HepG2 (cell line): Measurements from ENCODE around the gene ZBTB7C. TPM values are rescaled to one million over a fixed set of nuclear protein-coding genes. Genes with fewer than 3 reads are reported as not detected.

ENCODE experiments used
- ATAC-seq: fragments of 200-7000 bp; cut with Tn5 transposase; 3 replicates; pipeline ENCODE4 v1.9.1; 2020; ENCODE audit warnings: mild to moderate bottlenecking, moderate library complexity
- BruUV-seq: library from RNA; stranded (reverse); fragments of 400-500 nt; replicated peaks from 2 replicates; lab custom pipeline; 2021; lab: Mats Ljungman, UMichigan
- CTCF ChIA-PET: fragments of 300-600 bp; formaldehyde crosslinking; extraction: SDS; loops from one replicate; lab custom pipeline; 2021; ENCODE audit warnings: low total read pairs, inconsistent platforms, low intra/inter-chr PET ratio; lab: Yijun Ruan, JAX
- POLR2A ChIA-PET: fragments of 350-600 bp; sonication (Branson Sonifier 250); formaldehyde crosslinking; loops from one replicate; lab custom pipeline; 2020; ENCODE audit warnings: antibody characterized with exemption, inconsistent platforms; lab: Yijun Ruan, JAX
- DNase-seq: peaks from one replicate; pipeline ENCODE4 v3.0.0-alpha.2; 2015; ENCODE audit warnings: low spot score
- FAIRE-seq: peaks from 3 replicates; lab custom pipeline; 2011; peaks lifted over from hg19 to GRCh38; lab: Jason Lieb, UNC
- H2AFZ ChIP-seq: one replicate; pipeline ENCODE4 v1.6.1; 2011; ENCODE audit warnings: low read length, inconsistent platforms
- H3K27ac ChIP-seq: fragments of 300-600 bp; 3 replicates; pipeline ENCODE4 v1.8.0; 2011; ENCODE audit warnings: mixed run types, mild to moderate bottlenecking, mixed read lengths, low read length, inconsistent platforms; ENCODE audit not compliant: insufficient read depth; ENCODE audit errors: extremely low read length
- H3K27me3 ChIP-seq, 2 experiments: fragments of 200-600 bp in 1 of 2; 2 replicates in 1 of 2; 3 replicates in 1 of 2; pipeline versions ENCODE4 v1.6.0 to v1.8.0; 2011; ENCODE audit warnings: low read length in 2 of 2, mild to moderate bottlenecking in 2 of 2, moderate library complexity in 2 of 2, inconsistent platforms in 1 of 2; ENCODE audit not compliant: insufficient read depth in 2 of 2, control insufficient read depth in 1 of 2
- H3K36me3 ChIP-seq, 2 experiments: fragments of 200-600 bp in 1 of 2; replicated peaks in 1 of 2; 2 replicates in 1 of 2; 3 replicates in 1 of 2; pipeline versions ENCODE4 v1.5.1 to v1.8.0; 2011; ENCODE audit warnings: low read length in 2 of 2, inconsistent platforms in 1 of 2; ENCODE audit not compliant: insufficient read depth in 2 of 2, control insufficient read depth in 1 of 2
- H3K4me1 ChIP-seq: 2 replicates; pipeline ENCODE4 v1.5.1; 2012; ENCODE audit warnings: low read length, inconsistent platforms; ENCODE audit not compliant: insufficient read depth
- H3K4me2 ChIP-seq: 2 replicates; pipeline ENCODE4 v1.6.0; 2011; ENCODE audit warnings: low read depth, low read length, inconsistent platforms
- H3K4me3 ChIP-seq, 3 experiments: fragments of 200-600 bp in 1 of 3; sonication (generic), shearing (Covaris generic) in 1 of 3; replicated peaks in 1 of 3; 2 replicates each; pipeline ENCODE4 v1.5.1; 2011 to 2016; ENCODE audit warnings: low read length in 3 of 3, inconsistent platforms in 2 of 3, low read depth in 2 of 3, mild to moderate bottlenecking in 2 of 3, control low read depth in 1 of 3, mixed read lengths in 1 of 3; ENCODE audit not compliant: insufficient read depth in 1 of 3
- H3K79me2 ChIP-seq: one replicate; pipeline ENCODE4 v1.6.1; 2011; ENCODE audit warnings: low read length, inconsistent platforms; ENCODE audit not compliant: insufficient read depth
- H3K9ac ChIP-seq: 2 replicates; pipeline ENCODE4 v1.6.0; 2011; ENCODE audit warnings: mild to moderate bottlenecking, low read depth, low read length, inconsistent platforms; ENCODE audit not compliant: insufficient read depth
- H3K9me3 ChIP-seq: 2 replicates; pipeline ENCODE4 v1.5.1; 2012; ENCODE audit warnings: mild to moderate bottlenecking, low read length
- H4K20me1 ChIP-seq: 2 replicates; pipeline ENCODE4 v1.6.0; 2011; ENCODE audit warnings: inconsistent platforms, mild to moderate bottlenecking, low read length, moderate library complexity; ENCODE audit not compliant: insufficient read depth
- BCL6 ChIP-seq: IDR thresholded peaks from 2 replicates; pipeline ENCODE4 v1.6.1; 2016; ENCODE audit warnings: missing genetic modification reagents, missing compliant biosample characterization
- BRD4 ChIP-seq: sonication (generic); formaldehyde crosslinking; IDR thresholded peaks from 2 replicates; pipeline ENCODE4 v1.4.0; 2020; ENCODE audit warnings: missing genetic modification reagents
- CENPBD1 ChIP-seq: sonication (generic); formaldehyde crosslinking; IDR thresholded peaks from 2 replicates; pipeline ENCODE4 v1.8.0; 2022; ENCODE audit warnings: missing genetic modification reagents, low read depth, mild to moderate bottlenecking, borderline replicate concordance
- FOXK2 ChIP-seq: fragments of 450-650 bp; IDR thresholded peaks from 2 replicates; pipeline ENCODE4 v1.6.1; 2016
- HIC2 ChIP-seq: sonication (generic); formaldehyde crosslinking; IDR thresholded peaks from 2 replicates; pipeline ENCODE4 v1.9.0; 2022; ENCODE audit warnings: low read depth, missing genetic modification reagents
- KDM1A ChIP-seq: IDR thresholded peaks from 2 replicates; pipeline ENCODE4 v1.6.1; 2016; ENCODE audit warnings: missing compliant biosample characterization
- MEF2D ChIP-seq: sonication (generic); formaldehyde crosslinking; IDR thresholded peaks from 2 replicates; pipeline ENCODE4 v1.5.1; 2020; ENCODE audit warnings: mild to moderate bottlenecking, missing genetic modification reagents
- MXD4 ChIP-seq: IDR thresholded peaks from 2 replicates; pipeline ENCODE4 v1.6.1; 2016; ENCODE audit warnings: mild to moderate bottlenecking, missing biosample characterization, missing genetic modification reagents
- RFX1 ChIP-seq: fragments of 450-650 bp; IDR thresholded peaks from 2 replicates; pipeline ENCODE4 v1.6.1; 2017
- ZFP62 ChIP-seq: sonication (generic); formaldehyde crosslinking; IDR thresholded peaks from 2 replicates; pipeline ENCODE4 v1.4.0; 2020; ENCODE audit warnings: missing genetic modification reagents
- ZNF143 ChIP-seq: sonication (generic); formaldehyde crosslinking; IDR thresholded peaks from 2 replicates; pipeline ENCODE4 v1.4.0; 2020; ENCODE audit warnings: missing genetic modification reagents
- ZNF17 ChIP-seq: sonication (generic); formaldehyde crosslinking; IDR thresholded peaks from 2 replicates; pipeline ENCODE4 v1.5.0; 2020; ENCODE audit warnings: mild to moderate bottlenecking, missing genetic modification reagents
- ZNF382 ChIP-seq: sonication (generic); formaldehyde crosslinking; IDR thresholded peaks from 2 replicates; pipeline ENCODE4 v1.5.0; 2020; ENCODE audit warnings: missing genetic modification reagents, mild to moderate bottlenecking, borderline replicate concordance
- ZNF567 ChIP-seq: sonication (generic); formaldehyde crosslinking; IDR thresholded peaks from 2 replicates; pipeline ENCODE4 v1.8.1; 2023; ENCODE audit warnings: mild to moderate bottlenecking, missing genetic modification reagents, borderline replicate concordance
- ZNF570 ChIP-seq: sonication (generic); formaldehyde crosslinking; IDR thresholded peaks from 2 replicates; pipeline ENCODE4 v1.4.0; 2020; ENCODE audit warnings: mild to moderate bottlenecking, missing genetic modification reagents, borderline replicate concordance
- ZNF577 ChIP-seq: sonication (generic); formaldehyde crosslinking; IDR thresholded peaks from 2 replicates; pipeline ENCODE4 v1.4.0; 2020; ENCODE audit warnings: mild to moderate bottlenecking, low read depth, missing genetic modification reagents, borderline replicate concordance
- WGBS: methylation state at CpG from one replicate; pipeline ENCODE4 v1.1.6; 2017; ENCODE audit warnings: low lambda C conversion rate; 5-methylcytosine and 5-hydroxymethylcytosine counted together
- in situ Hi-C: cut with HindIII; loops from 2 replicates; pipeline ENCODE4 v1.10.0; 2017; ENCODE audit warnings: low pct_unique_long_range_greater_than_20kb; ENCODE audit not compliant: extremely low pct_ligation_motif_present
- intact Hi-C: fragments of 100-400 bp; cut with micrococcal nuclease; formaldehyde crosslinking; loops from one replicate; pipeline ENCODE4 v1.10.0; 2022; ENCODE audit not compliant: unreplicated experiment
- polyA plus RNA-seq, 8 experiments: library from polyadenylated mRNA; depleted of rRNA in 3 of 8; stranded (reverse) in 7 of 8; unstranded in 1 of 8; fragments of >200 nt; fragmentation: Illumina TruSeq in 4 of 8; extraction: Trizol in 4 of 8; gene quantifications; 2 replicates each; pipeline versions ENCODE4 v1.2.1 to v1.2.3, GENCODE V29; 2011 to 2016; ENCODE audit warnings: low read depth in 4 of 8, missing spikeins in 1 of 8, mixed read lengths in 1 of 8; ENCODE audit not compliant: insufficient read depth in 1 of 8
- total RNA-seq, 5 experiments: library from RNA; depleted of rRNA; stranded (reverse); fragments of >200 nt; fragmentation: Illumina TruSeq; extraction: Trizol; gene quantifications; 2 replicates each; pipeline ENCODE4 v1.2.3, GENCODE V29; 2016; ENCODE audit warnings: low read depth in 1 of 5
- TF ChIP-seq, protein P1 (sequence below): sonication (generic); formaldehyde crosslinking; IDR thresholded peaks from 2 replicates; pipeline ENCODE4 v1.4.0; 2020; ENCODE audit warnings: mild to moderate bottlenecking, missing genetic modification reagents

The ZBTB7C gene
- total and polyA plus RNA-seq, 2 of the 13 experiments (the other 11 are each of a cell fraction or from before 2014, with no cell fraction given), result 0.01 to 0.04 TPM

DNA sequence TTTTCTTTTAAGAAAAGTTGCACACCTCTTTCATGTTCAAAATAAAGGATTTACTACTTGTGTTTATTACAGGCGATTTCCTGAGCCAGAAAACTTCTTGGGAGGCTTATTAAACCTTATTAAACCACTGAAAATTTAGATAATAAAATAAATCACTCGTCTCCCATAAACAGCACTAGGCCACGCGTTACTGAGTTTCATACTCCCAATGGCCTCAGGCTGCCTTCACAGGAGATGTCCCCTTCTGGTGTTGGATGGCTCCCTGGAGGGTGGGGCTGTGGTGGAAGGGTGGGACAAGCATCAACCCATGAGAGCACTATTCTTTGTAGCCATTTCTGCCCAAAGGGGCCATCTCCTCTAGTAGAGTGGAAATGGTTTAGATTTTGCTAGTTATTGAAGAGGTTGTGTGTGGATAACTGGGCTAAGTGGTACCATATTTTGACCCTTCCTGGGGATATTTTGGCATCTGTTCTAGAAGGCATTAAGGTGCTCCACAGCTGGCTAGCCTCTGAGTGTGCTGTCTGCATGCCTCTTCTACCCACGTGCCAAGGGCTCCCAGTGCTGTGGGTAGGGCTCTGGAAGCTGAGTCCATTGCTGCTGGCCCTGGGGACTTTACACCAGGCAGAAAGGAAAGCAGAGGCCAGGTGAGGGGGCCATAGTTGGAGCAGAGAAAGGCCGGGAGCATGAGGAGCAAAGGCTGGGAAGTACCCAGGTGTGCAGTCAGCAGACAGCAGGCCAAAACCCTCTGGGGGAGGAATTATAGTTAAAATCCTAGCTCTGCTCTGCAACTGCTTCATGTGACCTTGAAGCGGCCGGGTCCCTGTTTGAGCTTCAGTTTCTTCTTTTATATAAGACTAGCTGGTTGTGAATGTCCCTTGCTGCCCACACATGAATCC lies 357.0 kb downstream of the ZBTB7C start (continued):
- TF ChIP-seq, protein P1, sequence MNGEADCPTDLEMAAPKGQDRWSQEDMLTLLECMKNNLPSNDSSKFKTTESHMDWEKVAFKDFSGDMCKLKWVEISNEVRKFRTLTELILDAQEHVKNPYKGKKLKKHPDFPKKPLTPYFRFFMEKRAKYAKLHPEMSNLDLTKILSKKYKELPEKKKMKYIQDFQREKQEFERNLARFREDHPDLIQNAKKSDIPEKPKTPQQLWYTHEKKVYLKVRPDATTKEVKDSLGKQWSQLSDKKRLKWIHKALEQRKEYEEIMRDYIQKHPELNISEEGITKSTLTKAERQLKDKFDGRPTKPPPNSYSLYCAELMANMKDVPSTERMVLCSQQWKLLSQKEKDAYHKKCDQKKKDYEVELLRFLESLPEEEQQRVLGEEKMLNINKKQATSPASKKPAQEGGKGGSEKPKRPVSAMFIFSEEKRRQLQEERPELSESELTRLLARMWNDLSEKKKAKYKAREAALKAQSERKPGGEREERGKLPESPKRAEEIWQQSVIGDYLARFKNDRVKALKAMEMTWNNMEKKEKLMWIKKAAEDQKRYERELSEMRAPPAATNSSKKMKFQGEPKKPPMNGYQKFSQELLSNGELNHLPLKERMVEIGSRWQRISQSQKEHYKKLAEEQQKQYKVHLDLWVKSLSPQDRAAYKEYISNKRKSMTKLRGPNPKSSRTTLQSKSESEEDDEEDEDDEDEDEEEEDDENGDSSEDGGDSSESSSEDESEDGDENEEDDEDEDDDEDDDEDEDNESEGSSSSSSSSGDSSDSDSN (CRISPR knock-in tag), result no peak
- TF ChIP-seq ZNF577 (CRISPR knock-in tag), result no peak
- TF ChIP-seq ZFP62 (CRISPR knock-in tag), result no peak
- TF ChIP-seq BCL6 (CRISPR knock-in tag), result no peak
- TF ChIP-seq ZNF567 (CRISPR knock-in tag), result no peak
- no peak for TF ChIP-seq ZNF17 (CRISPR knock-in tag)
- TF ChIP-seq BRD4 (CRISPR knock-in tag), result no peak
- TF ChIP-seq ZNF143, result no peak
- TF ChIP-seq MXD4 (CRISPR knock-in tag), result no peak
- TF ChIP-seq, all 625 proteins: peak for 0

- peaks cover 6% of the 10 kb centered on the region for H3K4me1 ChIP-seq
- H4K20me1 ChIP-seq, result no peaks in the 10 kb centered on the region
- intact Hi-C loops, result no loop called here
- 0% methylated on average over 1 of the region's 7 CpGs for WGBS
- H3K9me3 ChIP-seq, result no peaks in the 10 kb centered on the region
- ChIA-PET CTCF (no interaction called here), POLR2A (no interaction called here)
- H3K27ac ChIP-seq, result no peak overlapping the region
- DNase-seq (no peak), FAIRE-seq (no peak), ATAC-seq (no peak)
- no peaks in the 10 kb centered on the region for H3K79me2 ChIP-seq
- no peak overlapping the region for H2AFZ ChIP-seq
- in situ Hi-C loops, result no loop called here
- H3K36me3 ChIP-seq, result no peaks in the 10 kb centered on the region
- H3K9ac ChIP-seq, result no peak overlapping the region
- no peak overlapping the region for H3K4me2 ChIP-seq
- BruUV-seq, result no TSS peak
- H3K27me3 ChIP-seq, result no peaks in the 10 kb centered on the region; a peak in 2 of 5 replicates
- no peak overlapping the region for H3K4me3 ChIP-seq
- TF ChIP-seq RFX1 (no peak), HIC2 (CRISPR knock-in tag) (no peak), CENPBD1 (CRISPR knock-in tag) (no peak), ZNF570 (CRISPR knock-in tag) (no peak), KDM1A (CRISPR knock-in tag) (no peak), MEF2D (CRISPR knock-in tag) (no peak), FOXK2 (no peak), ZNF382 (CRISPR knock-in tag) (no peak)
Observed at GRCh38 chr18:48050176-48050575, 359.0 kb downstream of the ZBTB7C start.
